Testis (tissue), 2 donors: ENCODE measurements around the gene PIGO.

Source experiments
- CTCF ChIP-seq, 3 experiments: fragments of 450-650 bp in 2 of 3; fragments of 200-600 bp in 1 of 3; sonication (generic) in 1 of 3; IDR thresholded peaks; one replicate each; pipeline ENCODE4 v1.5.1; 2016 to 2019; ENCODE audit warnings: antibody characterized with exemption in 3 of 3, mild to moderate bottlenecking in 2 of 3, moderate library complexity in 1 of 3
- POLR2A ChIP-seq: fragments of 450-650 bp; IDR thresholded peaks from one replicate; pipeline ENCODE4 v1.6.1; 2017; ENCODE audit warnings: antibody characterized with exemption, mild to moderate bottlenecking, moderate library complexity

- TF ChIP-seq CTCF (IDR thresholded peaks at IDR 0.05) (no peak), POLR2A (no peak)
These were observed 22.2 kb downstream of the PIGO start for GRCh38 chr9:35074141-35074540.
